GM06990 (cell line): ENCODE measurements around the gene SIPA1.

ENCODE experiments used
- DNase-seq: peaks from one replicate; pipeline ENCODE4 v3.0.0-alpha.2; 2011; ENCODE audit not compliant: insufficient read length; ENCODE audit errors: extremely low read depth
- H3K27me3 ChIP-seq: replicated peaks from 2 replicates; pipeline ENCODE4 v1.6.0; 2011; ENCODE audit warnings: low read length; ENCODE audit not compliant: control insufficient read depth, insufficient read depth
- H3K36me3 ChIP-seq: 2 replicates; pipeline ENCODE4 v1.5.1; 2011; ENCODE audit warnings: low read length; ENCODE audit not compliant: control insufficient read depth, insufficient read depth
- H3K4me3 ChIP-seq: replicated peaks from 2 replicates; pipeline ENCODE4 v1.5.1; 2011; ENCODE audit warnings: low read depth, mild to moderate bottlenecking, control low read depth, low read length
- TF ChIP-seq, protein P1 (sequence below): IDR thresholded peaks from 2 replicates; pipeline ENCODE4 v1.5.1; 2011; ENCODE audit warnings: low read length, control low read depth, mild to moderate bottlenecking, inconsistent platforms; ENCODE audit not compliant: insufficient read depth, poor library complexity, severe bottlenecking

The SIPA1 gene

GRCh38 chr11:65630215-65630614 lies 7.7 kb upstream of the SIPA1 start:
- DNase-seq, result no peak
- TF ChIP-seq, protein P1, sequence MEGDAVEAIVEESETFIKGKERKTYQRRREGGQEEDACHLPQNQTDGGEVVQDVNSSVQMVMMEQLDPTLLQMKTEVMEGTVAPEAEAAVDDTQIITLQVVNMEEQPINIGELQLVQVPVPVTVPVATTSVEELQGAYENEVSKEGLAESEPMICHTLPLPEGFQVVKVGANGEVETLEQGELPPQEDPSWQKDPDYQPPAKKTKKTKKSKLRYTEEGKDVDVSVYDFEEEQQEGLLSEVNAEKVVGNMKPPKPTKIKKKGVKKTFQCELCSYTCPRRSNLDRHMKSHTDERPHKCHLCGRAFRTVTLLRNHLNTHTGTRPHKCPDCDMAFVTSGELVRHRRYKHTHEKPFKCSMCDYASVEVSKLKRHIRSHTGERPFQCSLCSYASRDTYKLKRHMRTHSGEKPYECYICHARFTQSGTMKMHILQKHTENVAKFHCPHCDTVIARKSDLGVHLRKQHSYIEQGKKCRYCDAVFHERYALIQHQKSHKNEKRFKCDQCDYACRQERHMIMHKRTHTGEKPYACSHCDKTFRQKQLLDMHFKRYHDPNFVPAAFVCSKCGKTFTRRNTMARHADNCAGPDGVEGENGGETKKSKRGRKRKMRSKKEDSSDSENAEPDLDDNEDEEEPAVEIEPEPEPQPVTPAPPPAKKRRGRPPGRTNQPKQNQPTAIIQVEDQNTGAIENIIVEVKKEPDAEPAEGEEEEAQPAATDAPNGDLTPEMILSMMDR, result no peak
- H3K36me3 ChIP-seq, result peaks cover 65% of the 10 kb centered on the region
- no peaks in the 10 kb centered on the region for H3K27me3 ChIP-seq
- H3K4me3 ChIP-seq, result no peak overlapping the region

DNA sequence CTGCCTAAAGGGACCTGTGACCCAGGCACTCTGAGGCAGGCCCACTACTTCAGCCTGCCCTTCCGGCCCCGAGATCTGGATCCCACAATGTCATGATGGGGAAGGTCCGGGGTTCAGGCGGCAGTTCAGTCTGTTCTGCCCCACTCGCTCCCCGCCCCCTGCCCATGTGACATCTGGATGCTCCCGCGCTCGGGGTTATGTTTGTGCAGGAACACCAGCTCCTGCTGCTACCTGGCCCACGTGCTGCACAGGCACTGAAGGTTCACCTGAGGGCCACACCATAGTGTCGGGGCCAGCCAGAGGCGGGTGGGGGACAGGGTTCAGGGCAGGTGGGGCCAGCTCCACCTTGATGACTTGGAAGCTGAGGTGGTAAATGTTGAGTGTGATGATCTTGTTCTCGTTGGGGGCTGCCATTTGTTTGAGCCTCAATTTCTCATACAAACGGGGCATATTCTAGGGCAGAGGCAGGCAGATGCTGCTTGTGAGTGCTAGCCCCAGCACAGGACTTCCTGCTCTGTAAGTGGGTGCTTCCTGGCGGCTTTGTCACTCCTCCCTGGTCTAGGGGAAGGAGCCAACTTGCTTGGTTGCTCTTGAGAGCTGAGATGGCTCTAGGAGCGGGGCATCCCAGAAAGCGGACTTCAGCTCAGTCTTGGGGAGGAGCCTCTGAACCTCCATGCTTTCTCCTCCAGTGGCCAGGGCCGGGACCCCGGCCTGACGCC lies 4.4 kb upstream of the SIPA1 start:
- H3K4me3 ChIP-seq, result no peak overlapping the region
- TF ChIP-seq, protein P1, result no peak
- H3K36me3 ChIP-seq, result peaks cover 58% of the 10 kb centered on the region
- DNase-seq, result no peak
- no peaks in the 10 kb centered on the region for H3K27me3 ChIP-seq

DNA sequence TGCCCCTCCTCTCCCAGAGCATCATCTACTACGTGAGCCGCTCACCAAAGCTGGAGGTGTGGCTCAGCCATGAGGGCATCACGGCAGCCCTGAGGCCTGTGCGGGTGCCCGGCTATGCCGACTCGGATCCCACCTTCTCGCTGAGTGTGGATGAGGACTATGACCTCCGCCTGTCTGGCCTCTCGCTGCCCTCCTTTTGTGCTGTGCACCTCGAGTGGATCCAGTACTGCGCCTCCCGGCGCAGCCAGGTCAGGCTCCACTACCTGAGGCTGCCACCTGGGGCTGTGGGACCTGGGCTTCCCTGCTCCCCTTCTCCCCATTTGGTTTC lies 3.8 kb upstream of the SIPA1 start:
- peaks cover 56% of the 10 kb centered on the region for H3K36me3 ChIP-seq

DNA sequence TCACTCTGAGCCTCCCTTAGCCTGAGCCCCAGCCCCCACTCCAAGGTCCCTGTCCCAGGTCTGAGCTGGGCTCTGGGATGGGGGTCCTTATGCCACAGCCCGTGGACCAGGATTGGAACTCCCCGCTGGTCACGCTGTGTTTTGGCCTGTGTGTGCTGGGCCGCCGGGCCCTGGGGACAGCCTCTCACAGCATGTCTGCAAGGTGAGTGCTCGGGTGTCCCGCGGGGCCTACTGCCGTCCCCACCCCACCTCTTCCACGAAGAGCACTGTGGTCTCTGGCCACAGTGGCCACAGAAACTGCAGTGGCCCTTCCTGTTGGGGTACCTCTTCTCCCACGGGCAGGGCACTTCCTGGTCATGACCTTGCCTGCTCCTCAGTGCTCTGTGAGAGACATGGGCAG lies 3.5 kb upstream of the SIPA1 start:
- TF ChIP-seq, protein P1, result no peak
- H3K36me3 ChIP-seq, result peaks cover 52% of the 10 kb centered on the region
- no peak overlapping the region for H3K4me3 ChIP-seq
- H3K27me3 ChIP-seq, result no peaks in the 10 kb centered on the region
- DNase-seq, result no peak

More for the DNA sequence above, 3.8 kb upstream of the SIPA1 start:
- TF ChIP-seq, protein P1, result no peak
- Histone ChIP-seq H3K27me3 (no peaks in the 10 kb centered on the region), H3K4me3 (no peak overlapping the region)
- no peak for DNase-seq

- DNase-seq, result no peak
- H3K36me3 ChIP-seq, result peaks cover 45% of the 10 kb centered on the region
These were observed 2.8 kb upstream of the SIPA1 start for GRCh38 chr11:65634905-65635731.

More at GRCh38 chr11:65634905-65635731, 2.8 kb upstream of the SIPA1 start:
- Histone ChIP-seq H3K27me3 (no peaks in the 10 kb centered on the region), H3K4me3 (no peak overlapping the region)
- TF ChIP-seq, protein P1, result no peak
